Smooth muscle cell (in vitro differentiated cells): ENCODE results near the gene SOCS6. TPM values are rescaled to one million over a fixed set of nuclear protein-coding genes. Genes with fewer than 3 reads are reported as not detected.
"Not testable (repeated sequence)": the region's sequence is repeated elsewhere in the genome, so short reads cannot be mapped to it uniquely, and the experiment has no call there.

ENCODE experiments used
- DNase-seq: peaks from one replicate; lab custom pipeline; 2025; ENCODE audit not compliant: unreplicated experiment; lab: John Stamatoyannopoulos, UW
- H2AFZ ChIP-seq: fragments of 200-600 bp; sonication (generic); 2 replicates; pipeline ENCODE4 v1.6.0; 2016; ENCODE audit warnings: antibody characterized with exemption, low read depth, mild to moderate bottlenecking
- H3F3A ChIP-seq: fragments of 200-600 bp; sonication (generic); 2 replicates; pipeline ENCODE4 v1.6.0; 2017; ENCODE audit warnings: antibody characterized with exemption, low read depth
- H3K27ac ChIP-seq: fragments of 200-600 bp; sonication (generic); 2 replicates; pipeline ENCODE4 v1.5.1; 2016; ENCODE audit warnings: low read depth, mild to moderate bottlenecking
- H3K27me3 ChIP-seq: fragments of 200-600 bp; sonication (generic); 2 replicates; pipeline ENCODE4 v1.6.1; 2016; ENCODE audit warnings: low read depth, mild to moderate bottlenecking
- H3K36me3 ChIP-seq: fragments of 200-600 bp; sonication (generic); 2 replicates; pipeline ENCODE4 v1.5.1; 2016; ENCODE audit warnings: low read depth
- H3K4me1 ChIP-seq: fragments of 200-600 bp; sonication (generic); 2 replicates; pipeline ENCODE4 v1.5.1; 2016; ENCODE audit warnings: low read depth
- H3K4me2 ChIP-seq: fragments of 200-600 bp; sonication (generic); 2 replicates; pipeline ENCODE4 v1.6.0; 2016; ENCODE audit warnings: mild to moderate bottlenecking
- H3K4me3 ChIP-seq: fragments of 200-600 bp; sonication (generic); 2 replicates; pipeline ENCODE4 v1.5.1; 2016; ENCODE audit warnings: mild to moderate bottlenecking
- H3K79me2 ChIP-seq: fragments of 200-600 bp; sonication (generic); 2 replicates; pipeline ENCODE4 v1.6.0; 2016; ENCODE audit warnings: low read depth, mild to moderate bottlenecking
- H3K9ac ChIP-seq: fragments of 200-600 bp; sonication (generic); 2 replicates; pipeline ENCODE4 v1.6.0; 2016; ENCODE audit warnings: low read depth
- H3K9me3 ChIP-seq: fragments of 200-600 bp; sonication (generic); replicated peaks from 2 replicates; pipeline ENCODE4 v1.5.1; 2016; ENCODE audit warnings: low read depth
- H4K20me1 ChIP-seq: fragments of 200-600 bp; sonication (generic); 2 replicates; pipeline ENCODE4 v1.6.0; 2016; ENCODE audit warnings: low read depth
- WGBS: methylation state at CpG from one replicate; pipeline ENCODE4 v1.1.7; 2016; ENCODE audit warnings: low lambda C conversion rate; 5-methylcytosine and 5-hydroxymethylcytosine counted together
- polyA plus RNA-seq: library from polyadenylated mRNA; unstranded; fragments of >200 nt; fragmentation: Nextera tagmentation; extraction: Ambion mirVana; gene quantifications from 2 replicates; pipeline ENCODE4 v1.2.1, GENCODE V29; 2016
- total RNA-seq: library from RNA; depleted of rRNA; stranded (reverse); fragments of >200 nt; gene quantifications from 2 replicates; pipeline ENCODE4 v1.2.3, GENCODE V29; 2014
- TF ChIP-seq, protein P1 (sequence below): fragments of 200-600 bp; sonication (generic); IDR thresholded peaks from 2 replicates; pipeline ENCODE4 v1.5.1; 2017; ENCODE audit warnings: borderline replicate concordance, mild to moderate bottlenecking, antibody characterized with exemption; ENCODE audit not compliant: insufficient read depth, poor library complexity, severe bottlenecking

The SOCS6 gene
- total and polyA plus RNA-seq, 2 experiments from 2014 or later, result 8.5 to 38.0 TPM

GRCh38 chr18:70338890-70339289, 50.0 kb downstream of the SOCS6 start:
- no peak overlapping the region for H3K4me2 ChIP-seq
- TF ChIP-seq, protein P1, sequence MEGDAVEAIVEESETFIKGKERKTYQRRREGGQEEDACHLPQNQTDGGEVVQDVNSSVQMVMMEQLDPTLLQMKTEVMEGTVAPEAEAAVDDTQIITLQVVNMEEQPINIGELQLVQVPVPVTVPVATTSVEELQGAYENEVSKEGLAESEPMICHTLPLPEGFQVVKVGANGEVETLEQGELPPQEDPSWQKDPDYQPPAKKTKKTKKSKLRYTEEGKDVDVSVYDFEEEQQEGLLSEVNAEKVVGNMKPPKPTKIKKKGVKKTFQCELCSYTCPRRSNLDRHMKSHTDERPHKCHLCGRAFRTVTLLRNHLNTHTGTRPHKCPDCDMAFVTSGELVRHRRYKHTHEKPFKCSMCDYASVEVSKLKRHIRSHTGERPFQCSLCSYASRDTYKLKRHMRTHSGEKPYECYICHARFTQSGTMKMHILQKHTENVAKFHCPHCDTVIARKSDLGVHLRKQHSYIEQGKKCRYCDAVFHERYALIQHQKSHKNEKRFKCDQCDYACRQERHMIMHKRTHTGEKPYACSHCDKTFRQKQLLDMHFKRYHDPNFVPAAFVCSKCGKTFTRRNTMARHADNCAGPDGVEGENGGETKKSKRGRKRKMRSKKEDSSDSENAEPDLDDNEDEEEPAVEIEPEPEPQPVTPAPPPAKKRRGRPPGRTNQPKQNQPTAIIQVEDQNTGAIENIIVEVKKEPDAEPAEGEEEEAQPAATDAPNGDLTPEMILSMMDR, result no peak
- H3F3A ChIP-seq, result peaks cover 19% of the 10 kb centered on the region
- H3K27me3 ChIP-seq, result no peaks in the 10 kb centered on the region
- no peaks in the 10 kb centered on the region for H4K20me1 ChIP-seq
- no peak overlapping the region for H3K4me3 ChIP-seq
- no peaks in the 10 kb centered on the region for H3K79me2 ChIP-seq
- H2AFZ ChIP-seq, result no peak overlapping the region
- peak overlapping the region; percentile 88 for H3K27ac ChIP-seq
- no peaks in the 10 kb centered on the region for H3K9me3 ChIP-seq
- H3K9ac ChIP-seq, result no peak overlapping the region
- no peaks in the 10 kb centered on the region for H3K36me3 ChIP-seq
- no peak for DNase-seq
- H3K4me1 ChIP-seq, result peaks cover 5% of the 10 kb centered on the region

DNA sequence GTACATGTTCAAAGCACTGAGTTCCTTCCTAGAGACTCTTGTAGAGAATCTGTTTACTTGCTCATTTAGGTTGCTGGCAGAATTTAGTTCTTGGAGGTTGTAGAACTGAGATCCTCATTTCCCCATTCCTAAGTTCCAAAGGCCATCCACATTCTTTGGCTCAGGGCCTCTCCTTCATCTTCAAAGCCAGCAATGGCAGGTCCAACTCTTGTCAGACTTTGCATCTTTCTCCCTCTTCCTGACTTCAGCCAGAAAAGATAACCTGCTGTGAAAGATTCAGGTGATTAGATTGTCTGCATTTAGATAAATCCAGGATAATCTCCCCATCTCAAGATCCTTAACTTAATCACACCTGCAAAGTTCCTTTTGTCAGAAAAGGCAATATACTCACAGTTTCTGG, 51.1 kb downstream of the SOCS6 start:
- H3K79me2 ChIP-seq, result no peaks in the 10 kb centered on the region
- H2AFZ ChIP-seq, result no peak overlapping the region
- H3K27ac ChIP-seq, result peak overlapping the region; percentile 12
- peaks cover 16% of the 10 kb centered on the region for H3F3A ChIP-seq
- no peak for DNase-seq
- TF ChIP-seq, protein P1, result no peak
- H3K4me3 ChIP-seq, result no peak overlapping the region
- peaks cover 5% of the 10 kb centered on the region for H3K4me1 ChIP-seq
- H3K9ac ChIP-seq, result no peak overlapping the region
- no peaks in the 10 kb centered on the region for H3K27me3 ChIP-seq
- no peaks in the 10 kb centered on the region for H3K36me3 ChIP-seq
- no peak overlapping the region for H3K4me2 ChIP-seq
- H4K20me1 ChIP-seq, result no peaks in the 10 kb centered on the region
- H3K9me3 ChIP-seq, result no peaks in the 10 kb centered on the region

DNA sequence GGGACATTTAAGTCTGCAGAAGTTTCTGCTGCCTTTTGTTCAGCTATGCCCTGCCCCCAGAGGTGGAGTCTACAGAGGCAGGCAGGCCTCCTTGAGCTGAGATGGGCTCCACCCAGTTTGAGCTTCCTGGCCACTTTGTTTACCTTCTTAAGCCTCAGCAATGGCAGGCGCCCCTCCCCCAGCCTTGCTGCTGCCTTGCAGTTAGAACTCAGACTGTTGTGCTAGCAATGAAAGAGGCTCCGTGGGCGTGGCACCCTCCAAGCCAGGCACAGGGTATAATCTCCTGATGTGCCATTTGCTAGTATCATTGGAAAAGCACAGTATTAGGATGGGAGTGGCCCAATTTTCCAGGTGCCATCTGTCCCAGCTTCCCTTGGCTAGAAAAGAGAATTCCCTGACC, 59.6 kb downstream of the SOCS6 start:
- not testable (repeated sequence) for H3K4me2 ChIP-seq, H4K20me1 ChIP-seq, H3K27me3 ChIP-seq, DNase-seq, H3K36me3 ChIP-seq, H3K27ac ChIP-seq, H3K4me1 ChIP-seq, H3K79me2 ChIP-seq, H3K9ac ChIP-seq, H3K9me3 ChIP-seq, H3F3A ChIP-seq, H3K4me3 ChIP-seq, H2AFZ ChIP-seq
- 91% methylated on average over 3 of the region's 3 CpGs for WGBS

DNA sequence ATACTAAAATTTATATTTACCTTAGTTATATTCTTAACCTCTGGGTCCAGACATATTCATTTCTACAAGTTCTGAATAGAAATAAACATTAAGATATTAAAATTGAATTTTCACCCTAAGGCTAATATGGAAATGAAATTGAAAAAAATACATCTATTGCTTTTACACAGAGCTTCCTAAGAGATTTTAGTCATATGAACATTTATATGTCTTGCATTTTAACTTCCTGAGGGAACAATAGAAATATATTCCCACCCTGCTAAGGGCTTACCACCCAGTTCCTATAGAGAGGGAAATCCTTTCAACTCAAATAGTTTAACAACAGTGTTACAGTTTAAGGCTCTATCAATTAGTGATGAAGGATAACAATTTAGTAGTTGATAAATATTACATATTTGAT, 60.5 kb downstream of the SOCS6 start:
- H3K27ac ChIP-seq, result no peak overlapping the region
- no peaks in the 10 kb centered on the region for H3K4me1 ChIP-seq
- no peak overlapping the region for H3K4me2 ChIP-seq
- H3K4me3 ChIP-seq, result no peak overlapping the region
- H3K9ac ChIP-seq, result no peak overlapping the region
- no peaks in the 10 kb centered on the region for H3K79me2 ChIP-seq
- no peak overlapping the region for H2AFZ ChIP-seq
- no peaks in the 10 kb centered on the region for H3F3A ChIP-seq
- DNase-seq, result no peak
- TF ChIP-seq, protein P1, result no peak
- no peaks in the 10 kb centered on the region for H4K20me1 ChIP-seq
- H3K9me3 ChIP-seq, result no peaks in the 10 kb centered on the region
- H3K27me3 ChIP-seq, result no peaks in the 10 kb centered on the region
- no peaks in the 10 kb centered on the region for H3K36me3 ChIP-seq
